Heart left ventricle (tissue), 13 donors: ENCODE results near the gene SNX18.

ENCODE experiments used
- CTCF ChIP-seq, 12 donors: fragments of 200-600 bp; sonication (generic) in 4 of 12; IDR thresholded peaks; one replicate each; pipeline versions ENCODE4 v1.5.0 to v1.8.0; 2018 to 2022; ENCODE audit warnings: antibody characterized with exemption in 12 of 12, mild to moderate bottlenecking in 5 of 12
- POLR2A ChIP-seq, 2 donors: fragments of 450-650 bp; IDR thresholded peaks; one replicate each; pipeline ENCODE4 v1.6.1; 2017; ENCODE audit warnings: antibody characterized with exemption in 2 of 2, mild to moderate bottlenecking in 2 of 2, moderate library complexity in 2 of 2
- donor health status: ischemic (EF 13 %, LVEDD 7.1; RV severe dilation, severe dysfunction).
- donor health status: DM: no; HTN: yes; CAD: no.
- donor health status: DM: no; HTN: no; CAD: no.
- donor health status: ischemic (EF 25% LVEDD 6.9; RV normal size, moderate dysfunction).
- donor health status: ischemic (EF 25% LVEDD 5.7; RV mildly dilated, moderate dysfunction).
- donor health status: ischemic (EF 35%, LVEDD 5.7; RV mildly dilated, moderate dysfunction).
- donor health status: nonischemic (EF 11% LVEDD 7.7; RV severe dilation, severe dysfunction).
- donor health status: DM: yes; HTN: yes; CAD: no.
- donor health status: PGD.
- donor health status: ischemic (EF 29% LVEDD 5.4; RV normal size, mild dysfunction).
- donor health status: nonischemic (EF 23%, LVEDD 6.1; RV moderate dilation, normal function).

DNA sequence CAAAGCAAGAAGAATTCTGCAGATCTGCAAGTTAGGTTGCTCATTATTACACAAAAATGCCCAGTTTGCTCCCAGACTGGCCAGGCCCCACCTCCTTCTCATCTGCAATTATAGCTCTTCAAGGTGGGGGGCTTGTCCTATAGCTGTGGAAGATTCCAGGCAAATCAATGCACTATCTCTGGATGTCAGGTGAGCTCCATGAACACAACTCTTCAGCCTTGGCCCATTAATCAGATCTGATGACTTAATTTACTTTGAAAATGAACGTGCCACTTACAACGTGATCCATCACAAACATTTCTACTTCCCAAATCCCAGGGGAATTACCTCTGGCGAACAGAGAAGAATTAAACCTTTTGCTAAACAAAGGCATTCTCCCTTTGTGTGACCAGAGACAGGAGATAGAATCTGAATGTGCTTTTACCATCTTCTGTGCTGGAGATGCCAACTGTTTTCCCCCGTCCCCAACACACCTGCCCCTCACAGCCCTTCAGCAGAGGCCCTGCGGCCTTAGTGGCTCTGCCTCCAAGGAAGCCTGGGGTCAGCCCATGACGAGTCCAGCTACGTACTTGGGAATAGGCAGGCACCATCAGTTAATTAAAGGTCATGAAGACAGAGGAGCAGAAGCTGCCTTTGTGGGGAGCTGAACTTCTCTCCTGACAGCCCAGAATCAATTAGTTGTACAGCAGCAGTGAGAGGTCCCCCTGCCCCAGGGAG lies 60.5 kb downstream of the SNX18 start:
- TF ChIP-seq POLR2A (IDR thresholded peaks at IDR 0.05): no peak
- no peak for TF ChIP-seq CTCF (IDR thresholded peaks at IDR 0.05)
